Panc1 (cell line): ENCODE results near the gene P2RY8. TPM values are rescaled to one million over a fixed set of nuclear protein-coding genes. Genes with fewer than 3 reads are reported as not detected.
A peak's percentile ranks its signal among the peaks of the same experiment; 100 is the strongest.

Experiments
- ATAC-seq: fragments of 200-7000 bp; cut with Tn5 transposase; 2 replicates; pipeline ENCODE4 v1.9.1; 2020; ENCODE audit warnings: mild to moderate bottlenecking, moderate library complexity
- BruUV-seq: library from RNA; stranded (reverse); fragments of 400-500 nt; replicated peaks from 2 replicates; lab custom pipeline; 2021; lab: Mats Ljungman, UMichigan
- CTCF ChIA-PET: fragments of 300-600 bp; sonication (Branson Sonifier 250); formaldehyde crosslinking; loops from one replicate; lab custom pipeline; 2022; ENCODE audit warnings: antibody characterized with exemption; lab: Charles Lee
- POLR2A ChIA-PET: fragments of 300-600 bp; sonication (Branson Sonifier 250); formaldehyde crosslinking; loops from one replicate; lab custom pipeline; 2022; ENCODE audit warnings: antibody characterized with exemption; lab: Charles Lee
- DNase-seq: peaks from one replicate; pipeline ENCODE4 v3.0.0-alpha.2; 2010; ENCODE audit warnings: low read depth, low spot score
- H3K27ac ChIP-seq: 2 replicates; pipeline ENCODE4 v1.5.1; 2011; ENCODE audit warnings: mild to moderate bottlenecking, low read length, inconsistent platforms
- H3K27me3 ChIP-seq: fragments of 200-500 bp; sonication (Bioruptor generic); 2 replicates; pipeline ENCODE4 v1.6.0; 2014; ENCODE audit warnings: low read length, inconsistent platforms; ENCODE audit not compliant: control insufficient read depth, insufficient read depth
- H3K36me3 ChIP-seq: fragments of 200-500 bp; sonication (Bioruptor generic); 2 replicates; pipeline ENCODE4 v1.5.1; 2014; ENCODE audit warnings: inconsistent platforms, mild to moderate bottlenecking, low read length, moderate library complexity; ENCODE audit not compliant: control insufficient read depth, insufficient read depth
- H3K4me1 ChIP-seq: 2 replicates; pipeline ENCODE4 v1.5.1; 2011; ENCODE audit warnings: inconsistent platforms, mild to moderate bottlenecking, low read length, moderate library complexity; ENCODE audit not compliant: control insufficient read depth, insufficient read depth
- H3K4me3 ChIP-seq, 2 experiments: 2 replicates each; pipeline ENCODE4 v1.5.1; 2011 to 2012; ENCODE audit warnings: low read depth in 2 of 2, low read length in 2 of 2, mild to moderate bottlenecking in 2 of 2, inconsistent platforms in 1 of 2, moderate library complexity in 1 of 2
- H3K9me3 ChIP-seq: fragments of 200-500 bp; sonication (Bioruptor generic); 2 replicates; pipeline ENCODE4 v1.5.1; 2014; ENCODE audit warnings: low read depth, mild to moderate bottlenecking, inconsistent platforms, low read length, moderate library complexity; ENCODE audit not compliant: control insufficient read depth, insufficient read depth
- POLR2AphosphoS5 ChIP-seq: IDR thresholded peaks from 2 replicates; pipeline ENCODE4 v1.6.1; 2012; ENCODE audit warnings: mild to moderate bottlenecking, low read depth, low read length, moderate library complexity
- SIN3A ChIP-seq: IDR thresholded peaks from 2 replicates; pipeline ENCODE4 v1.6.1; 2012; ENCODE audit warnings: low read depth, mild to moderate bottlenecking, low read length, moderate library complexity, borderline replicate concordance; ENCODE audit not compliant: insufficient read depth
- TCF7L2 ChIP-seq: IDR thresholded peaks from 2 replicates; pipeline ENCODE4 v1.6.1; 2011; ENCODE audit warnings: mild to moderate bottlenecking, low read depth, low read length, inconsistent platforms
- in situ Hi-C: cut with HindIII; loops from 2 replicates; pipeline ENCODE4 v1.10.0; 2016; ENCODE audit warnings: low sequenced_read_pairs, low pct_unique_long_range_greater_than_20kb
- intact Hi-C: fragments of 100-400 bp; cut with micrococcal nuclease; formaldehyde crosslinking; loops from one replicate; pipeline ENCODE4 v1.10.0; 2022; ENCODE audit not compliant: unreplicated experiment
- total RNA-seq: library from RNA; stranded (reverse); gene quantifications from one replicate; pipeline ENCODE4 v1.2.1, GENCODE V29; 2021; ENCODE audit not compliant: unreplicated experiment
- TF ChIP-seq, protein P1 (sequence below), 2 experiments: IDR thresholded peaks; 2 replicates each; pipeline ENCODE4 v1.6.1; 2011 to 2012; ENCODE audit warnings: low read depth in 2 of 2, control low read depth in 1 of 2, low read length in 1 of 2, mild to moderate bottlenecking in 1 of 2, moderate library complexity in 1 of 2; ENCODE audit not compliant: insufficient read depth in 1 of 2
- TF ChIP-seq, protein P2 (sequence below): fragments of 450-650 bp; IDR thresholded peaks from 2 replicates; pipeline ENCODE4 v1.5.1; 2017; ENCODE audit warnings: mild to moderate bottlenecking

Gene P2RY8
- total RNA-seq, 1 experiment from 2014 or later = 0.18 TPM

DNA sequence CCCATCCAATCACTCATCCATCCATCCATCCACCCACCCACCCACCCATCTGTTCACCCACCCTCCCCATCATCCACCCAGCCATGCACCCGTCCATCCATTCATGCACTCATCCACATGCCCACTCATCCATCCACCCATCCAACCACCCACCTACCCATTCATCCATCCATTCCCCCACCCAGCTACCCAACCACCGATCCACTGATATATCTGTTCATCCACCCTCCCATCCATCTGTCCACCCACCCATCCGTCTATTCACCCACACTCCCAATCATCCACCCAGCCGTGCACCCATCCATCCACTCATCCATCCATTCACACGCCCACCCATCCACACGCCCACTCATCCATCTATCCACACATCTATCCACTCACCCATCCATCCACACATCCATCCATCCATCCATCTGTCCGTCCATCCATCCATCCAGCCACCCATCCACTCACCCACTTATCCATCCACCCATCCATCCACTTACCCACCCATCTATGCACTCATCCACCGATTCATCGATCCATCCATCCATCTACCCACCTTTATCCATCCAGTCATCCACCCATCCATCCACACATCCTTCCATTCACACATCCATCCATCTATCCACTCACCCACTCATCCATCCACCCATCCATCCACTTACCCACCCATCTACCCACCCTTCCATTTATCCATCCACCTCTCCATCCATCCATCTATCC lies 112.7 kb downstream of the P2RY8 start:
- in situ Hi-C loops = no loop called here
- no peaks in the 10 kb centered on the region for H3K36me3 ChIP-seq

DNA sequence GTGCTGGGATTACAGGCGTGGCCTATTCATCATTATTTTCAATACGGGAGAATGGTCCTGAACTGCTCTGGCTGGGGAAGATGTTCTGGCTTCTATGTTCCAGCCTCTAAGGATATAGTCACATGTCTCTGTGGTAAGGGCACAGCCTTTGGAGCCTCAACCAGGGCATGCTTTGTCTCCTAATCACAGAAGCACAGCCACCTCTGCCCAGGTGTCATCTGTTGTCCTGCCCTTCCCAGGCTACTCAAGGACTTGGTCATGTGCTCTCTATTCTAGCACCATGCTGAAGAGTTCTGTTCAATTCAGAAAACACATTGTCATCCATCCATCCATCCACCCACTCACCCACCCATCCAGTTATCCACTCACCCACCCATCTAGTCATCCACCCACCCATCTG lies 113.8 kb downstream of the P2RY8 start:
- intact Hi-C loops (no loop called here), in situ Hi-C loops (no loop called here)
- DNase-seq (no peak), ATAC-seq (0 out of 2 replicates have a peak, but pooled peaks have one; percentile 3)
- Histone ChIP-seq H3K36me3 (no peaks in the 10 kb centered on the region), H3K9me3 (no peaks in the 10 kb centered on the region), H3K4me1 (no peaks in the 10 kb centered on the region), H3K27ac (no peak overlapping the region), H3K27me3 (no peaks in the 10 kb centered on the region), H3K4me3 (no peak overlapping the region)
- no TSS peak for BruUV-seq
- TF ChIP-seq, protein P1, sequence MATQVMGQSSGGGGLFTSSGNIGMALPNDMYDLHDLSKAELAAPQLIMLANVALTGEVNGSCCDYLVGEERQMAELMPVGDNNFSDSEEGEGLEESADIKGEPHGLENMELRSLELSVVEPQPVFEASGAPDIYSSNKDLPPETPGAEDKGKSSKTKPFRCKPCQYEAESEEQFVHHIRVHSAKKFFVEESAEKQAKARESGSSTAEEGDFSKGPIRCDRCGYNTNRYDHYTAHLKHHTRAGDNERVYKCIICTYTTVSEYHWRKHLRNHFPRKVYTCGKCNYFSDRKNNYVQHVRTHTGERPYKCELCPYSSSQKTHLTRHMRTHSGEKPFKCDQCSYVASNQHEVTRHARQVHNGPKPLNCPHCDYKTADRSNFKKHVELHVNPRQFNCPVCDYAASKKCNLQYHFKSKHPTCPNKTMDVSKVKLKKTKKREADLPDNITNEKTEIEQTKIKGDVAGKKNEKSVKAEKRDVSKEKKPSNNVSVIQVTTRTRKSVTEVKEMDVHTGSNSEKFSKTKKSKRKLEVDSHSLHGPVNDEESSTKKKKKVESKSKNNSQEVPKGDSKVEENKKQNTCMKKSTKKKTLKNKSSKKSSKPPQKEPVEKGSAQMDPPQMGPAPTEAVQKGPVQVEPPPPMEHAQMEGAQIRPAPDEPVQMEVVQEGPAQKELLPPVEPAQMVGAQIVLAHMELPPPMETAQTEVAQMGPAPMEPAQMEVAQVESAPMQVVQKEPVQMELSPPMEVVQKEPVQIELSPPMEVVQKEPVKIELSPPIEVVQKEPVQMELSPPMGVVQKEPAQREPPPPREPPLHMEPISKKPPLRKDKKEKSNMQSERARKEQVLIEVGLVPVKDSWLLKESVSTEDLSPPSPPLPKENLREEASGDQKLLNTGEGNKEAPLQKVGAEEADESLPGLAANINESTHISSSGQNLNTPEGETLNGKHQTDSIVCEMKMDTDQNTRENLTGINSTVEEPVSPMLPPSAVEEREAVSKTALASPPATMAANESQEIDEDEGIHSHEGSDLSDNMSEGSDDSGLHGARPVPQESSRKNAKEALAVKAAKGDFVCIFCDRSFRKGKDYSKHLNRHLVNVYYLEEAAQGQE (IDR thresholded peaks at IDR 0.05; ENCODE audit: insufficient read depth in 1 of 2, low read depth in 2 of 2, low read length in 1 of 2) = no peak
- TF ChIP-seq SIN3A (no peak), TCF7L2 (no peak), POLR2AphosphoS5 (no peak)
- TF ChIP-seq, protein P2, sequence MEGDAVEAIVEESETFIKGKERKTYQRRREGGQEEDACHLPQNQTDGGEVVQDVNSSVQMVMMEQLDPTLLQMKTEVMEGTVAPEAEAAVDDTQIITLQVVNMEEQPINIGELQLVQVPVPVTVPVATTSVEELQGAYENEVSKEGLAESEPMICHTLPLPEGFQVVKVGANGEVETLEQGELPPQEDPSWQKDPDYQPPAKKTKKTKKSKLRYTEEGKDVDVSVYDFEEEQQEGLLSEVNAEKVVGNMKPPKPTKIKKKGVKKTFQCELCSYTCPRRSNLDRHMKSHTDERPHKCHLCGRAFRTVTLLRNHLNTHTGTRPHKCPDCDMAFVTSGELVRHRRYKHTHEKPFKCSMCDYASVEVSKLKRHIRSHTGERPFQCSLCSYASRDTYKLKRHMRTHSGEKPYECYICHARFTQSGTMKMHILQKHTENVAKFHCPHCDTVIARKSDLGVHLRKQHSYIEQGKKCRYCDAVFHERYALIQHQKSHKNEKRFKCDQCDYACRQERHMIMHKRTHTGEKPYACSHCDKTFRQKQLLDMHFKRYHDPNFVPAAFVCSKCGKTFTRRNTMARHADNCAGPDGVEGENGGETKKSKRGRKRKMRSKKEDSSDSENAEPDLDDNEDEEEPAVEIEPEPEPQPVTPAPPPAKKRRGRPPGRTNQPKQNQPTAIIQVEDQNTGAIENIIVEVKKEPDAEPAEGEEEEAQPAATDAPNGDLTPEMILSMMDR = no peak
- ChIA-PET CTCF (no interaction called here), POLR2A (no interaction called here)

More for the DNA sequence above, 112.7 kb downstream of the P2RY8 start:
- H3K4me1 ChIP-seq = no peaks in the 10 kb centered on the region
- intact Hi-C loops = no loop called here
- no peak for ATAC-seq
- H3K9me3 ChIP-seq = no peaks in the 10 kb centered on the region
- TF ChIP-seq, protein P2 = no peak
- TF ChIP-seq, protein P1 (IDR thresholded peaks at IDR 0.05; ENCODE audit: insufficient read depth in 1 of 2, low read depth in 2 of 2, low read length in 1 of 2) = no peak
- TF ChIP-seq TCF7L2 (no peak), POLR2AphosphoS5 (no peak), SIN3A (no peak)
- no peak for DNase-seq
- POLR2A ChIA-PET = no interaction called here
- H3K27me3 ChIP-seq = no peaks in the 10 kb centered on the region
- CTCF ChIA-PET = no interaction called here
- BruUV-seq = no TSS peak
- no peak overlapping the region for H3K4me3 ChIP-seq
- H3K27ac ChIP-seq = no peak overlapping the region
